IPS DF 4.7 (cell line): Measurements from ENCODE around the gene NAPB.

Source experiments
- DNase-seq: peaks from one replicate; pipeline ENCODE4 v3.0.0-alpha.2; 2013; ENCODE audit warnings: low spot score; ENCODE audit errors: extremely low read depth

NAPB gene

DNA sequence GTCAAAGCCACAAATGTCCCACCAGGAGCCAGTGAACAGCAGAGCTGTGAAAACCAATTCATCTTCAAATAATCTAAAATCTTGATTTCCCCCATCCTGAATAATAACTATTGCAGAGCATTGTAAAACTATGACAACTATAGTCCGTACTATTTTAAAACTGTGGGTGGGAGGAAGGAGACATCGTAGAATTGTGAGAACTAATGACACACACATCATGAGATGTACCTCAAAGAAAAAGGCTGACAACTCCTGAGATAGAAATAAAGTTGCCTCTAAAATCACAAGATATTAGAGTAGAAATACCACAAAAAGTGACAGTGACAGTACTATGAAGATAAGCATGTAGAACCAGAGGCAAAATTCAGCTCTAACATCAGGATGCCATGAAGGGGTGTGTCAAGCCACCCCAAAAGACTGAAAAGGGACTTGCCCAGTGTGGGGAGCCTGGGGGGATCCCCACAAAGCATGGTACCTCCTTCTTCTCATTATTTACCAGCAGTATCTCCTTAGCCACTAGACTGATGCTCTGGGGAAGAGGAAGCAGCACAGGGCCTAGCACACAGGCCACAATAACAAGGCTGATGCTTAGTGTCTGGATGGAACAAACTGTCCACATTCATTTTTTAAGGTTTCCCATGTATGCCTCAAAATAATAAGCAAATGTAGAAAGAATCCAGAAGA is 13.4 kb downstream of the NAPB start:
- DNase-seq, result no peak

DNA sequence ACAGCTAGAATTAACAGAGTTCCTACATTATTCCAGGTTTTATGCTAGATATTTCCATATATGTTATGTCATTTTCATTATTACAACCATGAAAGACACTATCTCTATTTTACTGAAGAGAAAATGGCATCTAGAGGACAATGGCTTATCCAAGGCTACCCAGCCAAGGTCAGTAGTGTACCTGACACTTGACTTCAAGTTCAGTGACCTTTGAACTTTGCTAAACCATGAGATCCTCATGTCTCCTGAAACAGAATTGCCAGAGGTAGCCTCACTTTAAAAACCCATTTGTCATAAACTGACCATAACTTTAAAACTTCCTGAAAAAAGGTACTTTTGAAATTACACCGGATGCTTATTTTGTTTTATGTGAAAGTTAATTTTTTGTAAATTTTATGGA is 14.4 kb downstream of the NAPB start:
- no peak for DNase-seq

DNA sequence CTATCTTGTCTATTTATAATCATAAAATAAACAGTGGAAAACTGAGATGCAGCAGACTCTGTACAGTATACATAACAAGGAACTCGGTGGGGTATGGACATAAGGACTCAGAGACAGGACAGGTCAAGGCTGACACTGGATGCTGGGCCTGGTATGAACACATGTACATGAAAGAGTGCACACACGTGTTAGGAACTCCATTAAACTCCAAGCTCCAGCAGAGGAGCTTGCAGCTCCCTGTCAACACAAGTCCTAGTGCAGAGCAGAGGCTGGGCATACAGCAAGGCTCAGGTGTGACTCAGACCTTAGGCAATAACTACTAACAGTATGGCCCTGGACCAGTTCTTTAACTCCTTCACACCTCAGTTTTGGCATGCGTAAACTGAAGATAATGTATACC is 17.1 kb downstream of the NAPB start:
- no peak for DNase-seq

DNA sequence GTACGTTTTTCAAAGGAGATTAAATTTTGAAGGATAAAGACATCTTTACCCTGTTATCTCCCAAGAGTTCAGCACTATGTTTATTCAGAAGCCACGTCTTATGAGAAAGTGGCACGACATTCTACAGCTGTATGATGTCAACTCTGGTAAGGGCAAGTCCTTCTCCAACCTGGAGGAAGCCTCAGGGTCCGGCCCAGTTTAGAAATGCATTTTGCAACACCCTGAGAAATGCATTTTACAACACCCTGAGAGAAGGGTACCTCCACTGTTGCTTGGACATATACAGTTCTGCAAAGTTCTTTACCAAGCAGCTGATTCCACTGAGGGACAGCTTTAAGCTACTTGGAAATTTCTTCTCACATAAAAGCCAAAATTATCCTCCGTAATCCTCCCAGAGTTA is 17.5 kb downstream of the NAPB start:
- no peak for DNase-seq

DNA sequence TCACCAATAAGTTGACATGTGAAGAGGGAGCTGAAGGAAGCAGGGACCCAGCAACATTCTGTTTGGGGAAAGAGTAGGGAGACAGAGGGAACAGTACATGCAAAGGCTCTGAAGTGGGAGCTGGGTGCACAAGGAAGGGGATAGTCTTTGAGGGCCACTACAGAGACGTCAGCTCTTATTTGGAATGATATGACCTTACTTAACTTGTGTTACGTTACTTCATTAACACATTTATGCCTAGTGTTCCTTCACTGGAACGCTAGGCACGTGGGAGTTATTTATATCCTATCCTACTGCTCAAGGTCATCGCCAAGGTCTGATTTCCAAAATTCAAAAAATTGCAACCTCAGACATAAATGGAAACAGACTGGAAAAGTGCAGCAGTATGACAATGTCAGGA is 20.2 kb downstream of the NAPB start:
- no peak for DNase-seq

DNA sequence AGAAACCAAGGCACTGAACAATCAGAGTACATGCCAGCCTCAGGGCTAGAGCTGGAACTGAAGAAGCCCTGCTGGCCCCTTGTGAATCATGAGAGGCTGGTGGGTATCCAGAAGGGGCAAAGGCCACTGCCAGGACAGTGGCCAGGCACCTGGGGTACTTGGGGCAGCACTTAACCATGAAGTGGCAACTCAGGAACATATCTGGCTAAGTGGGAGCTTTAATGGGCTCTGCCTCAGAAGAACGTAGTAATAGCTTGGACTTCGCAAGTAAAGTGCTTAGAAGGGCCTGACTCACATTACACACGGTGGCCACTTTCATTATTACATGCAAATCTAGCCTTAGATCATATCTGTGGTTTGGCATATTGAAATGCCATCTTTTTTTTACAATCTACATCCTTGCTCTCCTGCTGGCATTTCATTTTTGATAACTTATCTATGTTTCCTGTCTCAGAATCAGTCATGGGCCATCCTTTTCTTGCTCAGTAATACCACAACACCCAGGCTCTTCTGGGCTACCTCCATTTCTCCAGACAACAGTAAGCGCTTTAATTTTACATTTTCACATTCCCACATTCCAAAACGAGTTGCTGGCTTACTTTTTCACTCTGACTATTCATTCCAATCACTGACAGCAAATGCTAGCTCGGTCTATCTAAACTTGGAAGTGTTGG is 21.6 kb downstream of the NAPB start:
- no peak for DNase-seq

DNA sequence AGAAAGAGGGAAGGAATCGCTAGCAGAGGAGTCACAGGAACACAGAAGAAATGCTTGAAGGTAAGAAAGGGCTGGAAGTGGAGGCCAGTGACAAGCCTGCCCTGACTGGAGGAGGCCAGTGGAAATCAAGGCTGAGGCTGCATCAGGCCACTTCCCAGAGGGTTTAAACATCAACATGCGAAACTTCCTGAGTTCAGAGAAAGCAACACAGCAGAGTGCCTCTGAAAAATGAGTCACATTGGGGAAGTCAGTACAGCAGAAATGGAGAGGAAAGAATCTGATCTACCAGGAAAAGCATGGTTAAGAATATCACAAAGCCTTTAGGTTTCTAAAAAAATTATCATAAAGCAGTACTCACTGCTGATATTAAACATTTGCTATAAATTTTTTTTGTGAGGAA is 23.3 kb downstream of the NAPB start:
- DNase-seq, result no peak

DNA sequence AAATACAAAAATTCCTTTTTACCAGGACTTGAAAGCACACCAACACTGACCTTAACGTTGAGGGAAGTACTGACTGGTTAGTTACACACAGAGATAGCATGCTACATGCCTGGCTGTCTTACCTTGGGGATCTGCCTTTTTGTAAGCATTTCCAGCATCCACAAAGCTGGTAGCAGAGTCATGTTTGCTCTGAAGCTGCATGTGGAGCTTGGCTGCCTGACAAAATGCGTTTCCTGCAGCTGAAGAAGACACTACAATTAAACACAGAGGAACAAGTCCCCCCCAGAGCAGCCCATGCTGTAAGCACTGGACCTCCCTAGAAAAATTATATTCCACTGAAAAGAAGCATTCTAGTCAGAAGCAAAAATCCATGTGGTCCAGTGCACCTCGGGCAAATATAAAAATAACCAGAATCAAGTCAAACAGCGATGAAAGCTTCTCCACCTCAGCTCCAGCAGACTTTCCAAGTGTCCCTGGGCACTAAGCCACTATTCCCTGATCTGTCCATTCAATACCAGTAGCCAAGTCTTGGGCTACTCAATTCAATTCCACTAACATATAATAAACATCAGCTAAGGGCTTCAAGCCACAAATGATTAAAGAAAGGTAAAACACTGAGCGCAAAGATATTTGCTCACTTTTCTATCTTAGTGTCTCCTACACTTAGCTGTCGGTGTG is 24.2 kb downstream of the NAPB start:
- DNase-seq, result no peak

DNA sequence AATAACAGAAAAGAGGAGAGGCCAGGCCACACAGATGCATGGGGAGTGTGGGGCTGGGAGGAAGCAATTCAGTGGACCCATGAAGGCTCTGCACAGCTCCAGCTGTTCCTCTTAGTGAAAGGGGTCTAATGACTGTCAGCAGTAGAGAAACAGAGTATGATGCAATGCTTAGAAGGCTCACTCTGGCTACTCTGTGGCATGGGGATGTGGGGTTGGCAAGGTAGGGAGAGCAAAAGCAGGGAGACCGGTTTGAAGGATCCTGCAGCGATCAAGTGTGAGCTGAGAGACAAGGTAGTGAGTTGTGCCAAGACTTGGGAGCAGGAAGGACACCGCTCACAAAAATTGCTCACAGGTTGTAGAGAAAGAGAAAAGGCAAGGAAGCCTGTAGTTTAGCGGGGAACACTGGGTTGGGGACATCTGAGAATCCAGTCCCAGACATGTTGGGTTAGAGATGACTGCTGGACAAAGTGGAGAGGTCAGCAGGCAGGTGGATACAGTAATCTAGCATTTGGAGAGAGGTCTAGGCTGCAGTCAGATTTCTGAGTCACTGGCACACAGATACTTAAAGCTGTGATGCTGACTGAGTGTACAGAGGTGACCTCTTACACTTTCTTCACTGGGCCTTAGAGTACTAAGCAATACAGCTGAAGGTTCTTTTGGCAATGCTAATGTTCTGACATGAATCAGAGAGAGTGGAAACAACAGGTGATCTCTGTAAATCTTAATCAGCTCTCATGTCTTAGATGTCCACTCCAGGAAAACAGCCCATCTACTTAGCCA is 27.1 kb downstream of the NAPB start:
- no peak for DNase-seq

DNA sequence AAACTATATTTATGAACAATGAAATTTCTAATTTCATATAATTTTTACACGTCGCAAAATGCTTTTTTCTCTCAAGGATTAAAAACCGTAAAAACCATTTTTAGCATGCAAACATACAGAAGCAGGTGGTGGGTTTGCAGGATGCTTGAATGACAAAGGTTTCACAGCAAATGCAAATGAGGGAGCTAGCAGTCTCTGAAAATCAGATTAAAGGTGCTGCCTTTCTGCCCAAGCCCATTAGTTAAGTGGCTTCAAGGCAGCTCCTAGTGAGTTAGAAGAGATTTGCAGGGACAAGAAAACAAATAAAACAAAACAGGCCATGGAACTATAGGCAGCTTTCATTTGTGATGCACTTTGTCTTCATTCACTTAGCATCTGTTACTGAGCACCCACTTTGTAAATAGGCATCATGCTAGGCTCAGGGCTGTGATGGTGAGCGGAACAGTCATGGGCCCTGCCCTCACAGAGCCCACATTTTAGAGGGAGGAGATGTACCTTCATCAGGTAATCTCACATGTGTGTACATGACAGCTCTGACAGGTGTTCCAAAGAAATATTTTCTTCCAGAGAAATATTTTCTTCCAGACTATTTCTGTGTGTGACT is 29.5 kb downstream of the NAPB start:
- DNase-seq, result no peak

DNA sequence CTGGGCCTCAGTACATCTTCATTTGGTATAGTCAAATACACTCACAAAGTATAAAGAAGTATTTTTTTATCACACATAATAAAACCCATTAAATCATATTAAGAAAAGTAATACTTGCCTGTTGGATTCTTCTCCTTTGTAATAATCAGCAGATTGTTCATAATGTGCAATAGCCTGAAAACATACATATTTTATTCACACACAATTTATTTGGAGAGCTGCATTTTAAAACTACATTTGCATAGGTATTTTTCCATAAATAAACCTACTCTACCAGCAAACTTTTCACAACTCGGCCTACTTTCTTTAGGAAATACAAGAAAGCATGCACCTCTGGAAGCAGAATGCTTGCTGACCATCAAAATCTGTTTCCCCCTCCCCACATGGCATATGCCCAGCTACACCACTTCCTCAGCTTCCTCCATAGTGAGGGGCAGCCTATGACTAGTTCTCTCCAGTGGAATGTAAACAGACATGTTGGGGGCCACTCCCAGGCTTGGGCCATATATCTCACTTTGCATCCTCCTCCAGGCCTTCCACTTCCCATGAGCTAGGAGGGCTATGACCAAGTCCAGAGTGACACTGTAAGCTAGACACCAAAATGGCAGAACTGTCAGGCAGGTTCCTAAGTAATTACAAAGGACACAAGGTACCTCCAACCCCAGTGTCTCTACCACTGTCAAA is 31.1 kb downstream of the NAPB start:
- DNase-seq, result no peak

DNA sequence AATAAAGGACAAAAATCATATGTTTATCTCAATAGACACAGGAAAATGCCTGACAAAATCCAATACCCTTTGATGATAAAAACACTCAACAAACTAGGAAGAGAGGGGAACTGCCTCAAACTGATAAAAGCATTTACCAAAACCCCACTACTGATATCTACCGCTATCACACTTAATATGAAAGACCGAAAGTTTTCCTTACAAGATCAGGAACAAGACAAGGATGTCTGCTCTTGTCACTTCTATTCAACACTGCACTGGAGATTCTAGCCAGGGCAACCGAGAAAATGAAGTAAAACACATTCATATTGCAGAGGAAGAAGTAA is 34.2 kb downstream of the NAPB start:
- DNase-seq, result no peak

DNA sequence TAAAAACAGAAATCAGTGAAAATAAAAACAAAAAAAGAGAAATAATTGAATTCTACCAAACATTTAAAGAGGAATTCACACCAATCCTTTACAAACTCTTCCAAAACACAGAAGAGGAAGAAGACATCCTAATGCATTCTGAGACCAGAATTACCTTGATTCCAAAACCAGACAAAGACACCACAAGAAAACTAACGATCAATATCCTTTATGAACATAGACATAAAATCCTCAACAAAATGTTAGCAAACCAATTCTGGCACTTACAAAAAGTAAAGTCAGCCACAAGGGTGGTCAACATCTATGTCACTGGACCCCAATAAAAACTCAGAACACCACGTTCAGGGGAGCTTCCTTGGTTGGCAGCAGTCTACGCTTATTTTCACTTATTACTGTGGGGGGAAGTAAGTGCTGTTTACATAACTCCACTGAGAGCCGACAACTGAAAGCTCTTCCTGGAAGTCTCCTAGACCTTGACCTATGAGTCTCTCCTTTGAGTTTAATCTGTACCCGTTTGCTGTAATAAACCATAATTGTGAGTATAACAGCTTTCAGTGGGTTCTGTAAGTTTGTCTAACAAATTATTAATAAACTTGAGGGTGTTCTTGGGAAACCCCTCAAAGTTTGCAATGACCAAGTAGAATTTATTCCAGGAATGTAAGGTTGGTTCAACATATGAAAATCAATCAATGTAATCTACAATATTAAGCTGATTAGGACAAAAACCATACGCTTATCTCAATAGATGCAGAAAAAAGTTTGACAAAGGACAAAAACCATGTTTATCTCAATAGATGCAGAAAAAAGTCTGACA is 34.8 kb downstream of the NAPB start:
- DNase-seq, result no peak

DNA sequence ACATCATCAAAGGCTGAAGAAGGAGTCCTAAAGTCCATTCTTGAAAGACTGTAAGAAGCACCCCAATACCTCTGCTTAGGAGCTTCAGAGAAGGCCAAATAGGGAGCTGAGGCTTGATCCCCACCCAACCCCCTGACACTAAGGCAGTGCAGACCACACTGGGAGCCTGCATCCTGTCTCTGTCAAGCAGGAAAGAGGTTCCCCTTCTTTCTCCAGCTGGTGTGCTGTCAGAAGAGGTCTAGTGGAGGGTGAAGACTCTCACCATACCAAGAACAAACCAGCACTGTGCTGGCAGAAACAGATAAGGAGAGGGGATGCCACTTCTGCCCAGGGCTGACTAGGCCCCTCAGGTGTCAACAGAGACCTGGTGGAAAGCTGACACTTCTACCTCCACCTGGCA is 39.4 kb downstream of the NAPB start:
- DNase-seq, result no peak

DNA sequence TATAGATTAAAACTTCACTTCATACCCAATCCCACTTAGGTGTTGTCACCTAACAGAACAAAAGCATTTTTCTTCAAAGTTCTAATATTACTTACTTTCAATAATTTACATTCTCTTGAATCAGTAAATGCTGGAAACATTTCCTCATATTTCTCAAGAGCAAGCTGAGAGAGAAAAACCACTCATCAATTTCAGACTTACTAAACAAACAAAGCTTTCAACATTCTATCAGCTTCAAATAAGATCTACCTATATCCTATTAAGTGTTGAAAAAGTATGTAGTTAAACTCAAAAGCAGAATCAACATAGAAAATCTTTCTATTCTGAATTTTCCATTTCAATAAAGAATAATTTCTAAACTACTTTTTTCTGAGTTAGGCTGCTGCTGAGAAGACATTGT is 41.5 kb downstream of the NAPB start:
- DNase-seq, result no peak

DNA sequence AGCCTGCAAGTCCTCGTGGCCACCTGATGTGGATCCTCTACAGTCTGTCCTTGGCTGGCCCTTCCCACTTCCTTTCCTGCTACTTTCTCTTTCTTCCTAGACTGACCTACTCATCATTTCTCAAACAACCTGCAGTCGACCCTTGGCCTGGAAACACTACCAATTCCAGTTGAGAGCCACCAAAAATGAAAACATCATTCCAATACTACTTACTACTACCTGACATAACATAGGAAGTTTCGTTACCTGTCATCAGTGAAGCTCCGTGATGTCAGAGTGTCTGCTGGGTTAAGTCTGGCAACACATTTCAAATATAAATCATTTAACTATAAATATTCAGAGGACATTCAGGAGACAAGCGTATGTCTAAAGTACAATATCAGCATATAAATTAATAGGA is 45.5 kb downstream of the NAPB start:
- DNase-seq, result no peak

DNA sequence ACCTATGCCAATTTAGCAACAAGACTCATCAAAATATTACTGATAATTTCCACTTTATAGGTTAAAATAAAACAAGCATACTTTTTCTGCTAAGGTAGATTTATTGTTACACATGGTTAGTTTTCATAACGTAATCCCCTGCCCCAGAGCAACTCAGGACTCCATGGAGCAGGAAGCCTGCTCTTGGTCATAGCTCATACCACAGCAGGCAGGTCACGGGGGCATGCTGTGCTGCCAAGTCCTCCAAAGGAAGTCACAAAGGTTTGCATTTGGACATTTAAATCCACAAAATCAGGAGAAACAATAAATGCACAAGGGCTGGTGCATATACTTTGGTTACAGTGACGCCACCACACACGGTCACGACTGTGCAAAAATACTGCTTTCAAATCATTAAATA is 46.8 kb downstream of the NAPB start:
- no peak for DNase-seq

DNA sequence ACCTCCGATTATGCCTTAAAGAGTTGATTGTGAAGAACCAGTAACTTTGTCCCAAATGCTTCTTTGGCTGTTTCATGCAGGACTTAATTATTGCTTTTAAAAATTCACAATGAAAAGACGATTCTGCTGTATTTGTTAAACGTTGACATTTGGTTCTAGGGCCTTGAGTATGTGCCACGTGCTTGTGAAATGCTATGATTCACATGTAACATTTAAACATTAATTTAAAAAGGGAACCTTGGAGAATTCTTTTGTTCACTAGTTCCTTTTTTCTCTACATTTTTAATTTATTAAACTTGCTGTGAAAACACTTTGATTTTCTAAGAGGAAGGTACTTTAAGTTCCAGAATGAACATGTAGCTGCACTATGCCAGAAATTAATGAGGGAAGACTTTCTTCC is 49.8 kb downstream of the NAPB start:
- DNase-seq, result no peak

DNA sequence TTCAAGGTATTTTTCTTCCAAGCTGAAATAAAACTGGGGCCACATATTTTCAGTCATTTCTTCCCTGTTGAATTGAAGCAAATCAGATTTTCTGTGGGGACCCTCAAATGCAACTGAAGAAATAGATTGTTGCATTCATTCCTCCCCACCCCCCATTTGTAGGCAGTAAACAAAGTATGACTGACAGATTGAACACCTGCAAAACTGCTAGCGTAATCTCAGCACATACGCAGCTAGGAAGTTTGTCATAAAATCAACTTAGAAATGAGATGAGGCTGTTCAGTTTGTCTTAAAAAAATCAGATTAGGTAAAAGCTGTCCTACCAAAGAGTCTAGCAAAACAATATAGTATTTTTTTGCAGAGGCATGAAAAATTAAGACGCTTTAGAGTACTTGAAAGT is 50.4 kb downstream of the NAPB start:
- no peak for DNase-seq

DNA sequence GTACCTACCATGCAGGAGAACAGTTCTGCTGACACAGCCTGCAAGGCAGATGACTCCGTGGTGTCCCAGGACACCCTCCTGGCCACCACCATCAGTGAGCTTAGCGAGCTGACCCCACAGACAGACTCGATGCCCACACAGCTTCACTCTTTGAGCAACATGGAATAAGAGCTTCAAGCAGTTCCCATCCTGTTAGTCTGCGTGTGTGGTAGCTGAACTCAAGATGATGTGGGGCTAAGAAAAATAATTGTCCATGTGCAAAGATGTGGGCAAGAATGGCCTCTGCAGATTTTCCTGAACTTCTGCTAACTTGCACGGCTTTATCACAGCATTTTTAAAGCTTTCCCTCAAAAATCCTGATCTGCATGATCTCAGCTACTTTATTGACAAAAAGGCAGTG is 51.0 kb downstream of the NAPB start:
- no peak for DNase-seq
